IMR-90 (cell line): Measurements from ENCODE around the gene COL4A5. TPM values are rescaled to one million over a fixed set of nuclear protein-coding genes. Genes with fewer than 3 reads are reported as not detected.

Experiments used
- ATAC-seq: fragments of 200-7000 bp; cut with Tn5 transposase; 2 replicates; pipeline ENCODE4 v1.9.1; 2020; ENCODE audit warnings: low read depth, mild to moderate bottlenecking, moderate library complexity
- BruUV-seq: library from RNA; stranded (reverse); fragments of 400-500 nt; replicated peaks from 2 replicates; lab custom pipeline; 2021; lab: Mats Ljungman, UMichigan
- CTCF ChIA-PET: fragments of 300-600 bp; formaldehyde crosslinking; extraction: SDS; loops from one replicate; lab custom pipeline; 2021; ENCODE audit warnings: antibody characterized with exemption; lab: Yijun Ruan, JAX
- POLR2A ChIA-PET: fragments of 300-600 bp; sonication (Branson Sonifier 250); formaldehyde crosslinking; loops from one replicate; lab custom pipeline; 2022; ENCODE audit warnings: antibody characterized with exemption; ENCODE audit not compliant: unreplicated experiment; lab: Charles Lee
- DNase-seq: peaks from one replicate; pipeline ENCODE4 v3.0.0; 2013
- H2AFZ ChIP-seq: replicated peaks from 2 replicates; pipeline ENCODE3; 2013; ENCODE audit warnings: low read length, mild to moderate bottlenecking; ENCODE audit not compliant: poor library complexity
- H2AK5ac ChIP-seq: 2 replicates; pipeline ENCODE4 v1.6.1; 2013; ENCODE audit warnings: low read depth, low read length, inconsistent platforms
- H2AK9ac ChIP-seq: replicated peaks from 2 replicates; pipeline ENCODE3; 2013; ENCODE audit warnings: mild to moderate bottlenecking, low read depth, low read length, moderate library complexity; ENCODE audit not compliant: poor library complexity
- H2BK120ac ChIP-seq: 2 replicates; pipeline ENCODE4 v1.6.1; 2013; ENCODE audit warnings: low read depth, low read length, inconsistent platforms
- H2BK15ac ChIP-seq: 3 replicates; pipeline ENCODE4 v1.6.1; 2013; ENCODE audit warnings: low read depth, low read length, inconsistent platforms
- H2BK20ac ChIP-seq: 2 replicates; pipeline ENCODE4 v1.6.1; 2013; ENCODE audit warnings: low read depth, mild to moderate bottlenecking, inconsistent platforms, low read length, moderate library complexity
- H2BK5ac ChIP-seq: 2 replicates; pipeline ENCODE4 v1.6.1; 2013; ENCODE audit warnings: mild to moderate bottlenecking, low read depth, low read length, inconsistent platforms; ENCODE audit not compliant: poor library complexity, severe bottlenecking
- H3K14ac ChIP-seq: replicated peaks from 2 replicates; pipeline ENCODE4 v1.6.1; 2013; ENCODE audit warnings: low read depth, low read length, inconsistent platforms
- H3K18ac ChIP-seq: 2 replicates; pipeline ENCODE4 v1.6.1; 2013; ENCODE audit warnings: low read depth, low read length, control low read depth
- H3K23ac ChIP-seq: 2 replicates; pipeline ENCODE4 v1.6.1; 2013; ENCODE audit warnings: low read depth, low read length, inconsistent platforms
- H3K27ac ChIP-seq: 2 replicates; pipeline ENCODE4 v1.5.1; 2013; ENCODE audit warnings: mild to moderate bottlenecking, control low read depth, low read length; ENCODE audit not compliant: insufficient read depth
- H3K27me3 ChIP-seq: 2 replicates; pipeline ENCODE4 v1.6.1; 2013; ENCODE audit warnings: low read length; ENCODE audit not compliant: control insufficient read depth, insufficient read depth
- H3K36me3 ChIP-seq: 2 replicates; pipeline ENCODE4 v1.6.1; 2013; ENCODE audit warnings: low read length, mixed read lengths; ENCODE audit not compliant: control insufficient read depth, insufficient read depth
- H3K4ac ChIP-seq: 2 replicates; pipeline ENCODE4 v1.6.1; 2013; ENCODE audit warnings: low read depth, low read length, inconsistent platforms
- H3K4me1 ChIP-seq: 2 replicates; pipeline ENCODE4 v1.6.1; 2013; ENCODE audit warnings: low read length, mixed read lengths; ENCODE audit not compliant: control insufficient read depth, insufficient read depth
- H3K4me2 ChIP-seq: 2 replicates; pipeline ENCODE4 v1.6.1; 2013; ENCODE audit warnings: low read depth, mild to moderate bottlenecking, control low read depth, low read length, moderate library complexity
- H3K4me3 ChIP-seq: 2 replicates; pipeline ENCODE4 v1.5.1; 2013; ENCODE audit warnings: low read depth, mild to moderate bottlenecking, control low read depth, low read length, moderate library complexity; ENCODE audit not compliant: insufficient read depth
- H3K56ac ChIP-seq: 2 replicates; pipeline ENCODE4 v1.6.1; 2013; ENCODE audit warnings: low read length, inconsistent platforms; ENCODE audit not compliant: insufficient read depth; ENCODE audit errors: extremely low read depth
- H3K79me1 ChIP-seq, 2 experiments: 2 replicates each; pipeline ENCODE4 v1.6.1; 2013; ENCODE audit warnings: low read length in 2 of 2, inconsistent platforms in 1 of 2, low read depth in 1 of 2
- H3K9ac ChIP-seq: 2 replicates; pipeline ENCODE4 v1.6.1; 2013; ENCODE audit warnings: low read depth, low read length, control low read depth
- H3K9me1 ChIP-seq: 2 replicates; pipeline ENCODE4 v1.6.1; 2013; ENCODE audit warnings: low read length, inconsistent platforms; ENCODE audit not compliant: insufficient read depth
- H3K9me3 ChIP-seq: 2 replicates; pipeline ENCODE4 v1.6.1; 2013; ENCODE audit warnings: low read length; ENCODE audit not compliant: control insufficient read depth, insufficient read depth
- H4K20me1 ChIP-seq: 2 replicates; pipeline ENCODE4 v1.6.1; 2013; ENCODE audit warnings: low read length, inconsistent platforms; ENCODE audit not compliant: insufficient read depth
- H4K5ac ChIP-seq: 2 replicates; pipeline ENCODE4 v1.6.1; 2013; ENCODE audit warnings: mild to moderate bottlenecking, low read depth, low read length, control low read depth
- H4K8ac ChIP-seq, 2 experiments: 2 replicates each; pipeline ENCODE4 v1.6.1; 2013; ENCODE audit warnings: low read depth in 2 of 2, low read length in 2 of 2, control low read depth in 1 of 2, inconsistent platforms in 1 of 2
- H4K91ac ChIP-seq: 2 replicates; pipeline ENCODE4 v1.6.1; 2013; ENCODE audit warnings: low read depth, low read length, inconsistent platforms; ENCODE audit not compliant: insufficient read depth
- MAFK ChIP-seq: IDR thresholded peaks from 2 replicates; pipeline ENCODE4 v1.6.1; 2012; ENCODE audit warnings: low read depth, low read length, improper control_type of control experiment
- RAD21 ChIP-seq: IDR thresholded peaks from 2 replicates; pipeline ENCODE4 v1.6.1; 2012; ENCODE audit warnings: low read length, improper control_type of control experiment
- RCOR1 ChIP-seq: IDR thresholded peaks from 2 replicates; pipeline ENCODE4 v1.6.1; 2012; ENCODE audit warnings: mild to moderate bottlenecking, low read length, improper control_type of control experiment; ENCODE audit not compliant: insufficient replicate concordance
- dilution Hi-C: fragments of 300-500 bp; cut with HindIII; formaldehyde crosslinking; loops from one replicate; pipeline ENCODE4 v1.14.3; 2018; ENCODE audit warnings: low sequenced_read_pairs; ENCODE audit not compliant: unreplicated experiment
- in situ Hi-C: fragments of 300-500 bp; cut with MboI; formaldehyde crosslinking; loops from 3 replicates; pipeline ENCODE4 v1.14.3; 2019; ENCODE audit warnings: low sequenced_read_pairs, inconsistent platforms, mixed read lengths
- intact Hi-C: fragments of 100-400 bp; cut with micrococcal nuclease; formaldehyde crosslinking; loops from 2 replicates; pipeline ENCODE4 v1.10.0; 2022
- polyA plus RNA-seq, 3 experiments: library from polyadenylated mRNA; depleted of rRNA; stranded (reverse); fragments of >200 nt; gene quantifications; 2 replicates each; pipeline ENCODE4 v1.2.3, GENCODE V29; 2012; ENCODE audit warnings: low replicate concordance in 1 of 3
- total RNA-seq: library from RNA; depleted of rRNA; stranded (reverse); fragments of >200 nt; gene quantifications from 2 replicates; pipeline ENCODE4 v1.2.3, GENCODE V29; 2012

COL4A5 gene
- total and polyA plus RNA-seq, 2 of the 4 experiments (the other 2 are of a cell fraction) = 16.3 to 26.6 TPM

DNA sequence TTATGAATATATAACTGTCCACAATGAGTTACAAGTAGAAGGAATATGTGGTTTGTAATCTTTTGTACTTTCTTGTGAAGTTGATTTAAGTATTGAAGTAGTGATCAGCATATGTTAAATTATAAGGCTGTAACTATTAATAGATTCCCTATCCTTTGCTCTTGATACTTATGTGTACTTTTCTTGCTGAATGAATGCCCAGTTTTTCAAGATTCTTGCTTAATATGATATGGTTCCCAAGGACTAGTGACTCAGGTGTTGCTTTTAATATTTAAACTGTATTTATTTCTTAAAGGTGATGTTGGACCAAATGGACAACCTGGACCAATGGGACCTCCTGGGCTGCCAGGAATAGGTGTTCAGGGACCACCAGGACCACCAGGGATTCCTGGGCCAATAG lies 175.0 kb downstream of the COL4A5 start:
- H3K4ac ChIP-seq = no peak overlapping the region
- no peak overlapping the region for H3K27ac ChIP-seq
- no peaks in the 10 kb centered on the region for H3K36me3 ChIP-seq
- BruUV-seq = no TSS peak
- no peaks in the 10 kb centered on the region for H4K20me1 ChIP-seq
- H3K4me1 ChIP-seq = no peaks in the 10 kb centered on the region
- in situ Hi-C loops (no loop called here), dilution Hi-C loops (no loop called here), intact Hi-C loops (no loop called here)
- H3K56ac ChIP-seq = no peak overlapping the region
- H3K9me3 ChIP-seq = no peaks in the 10 kb centered on the region
- no peak overlapping the region for H2AK5ac ChIP-seq
- no peak for TF ChIP-seq RCOR1
- no peak for TF ChIP-seq MAFK
- TF ChIP-seq RAD21 = no peak
- ChIA-PET POLR2A (no interaction called here), CTCF (no interaction called here)
- no peak for ATAC-seq
- H3K9me1 ChIP-seq = no peaks in the 10 kb centered on the region
- no peak overlapping the region for H3K18ac ChIP-seq
- no peak overlapping the region for H3K14ac ChIP-seq
- no peak overlapping the region for H4K91ac ChIP-seq
- no peak overlapping the region for H2BK20ac ChIP-seq
- no peak overlapping the region for H4K8ac ChIP-seq
- no peak overlapping the region for H2BK5ac ChIP-seq
- H3K4me2 ChIP-seq = no peak overlapping the region
- no peaks in the 10 kb centered on the region for H3K79me1 ChIP-seq
- H3K9ac ChIP-seq = no peak overlapping the region
- H2AFZ ChIP-seq = no peak overlapping the region
- H2BK15ac ChIP-seq = no peak overlapping the region
- DNase-seq = no peak
- H3K4me3 ChIP-seq = no peak overlapping the region
- no peak overlapping the region for H2AK9ac ChIP-seq
- H2BK120ac ChIP-seq = no peak overlapping the region
- no peaks in the 10 kb centered on the region for H3K27me3 ChIP-seq
- H3K23ac ChIP-seq = no peak overlapping the region
- H4K5ac ChIP-seq = no peak overlapping the region
